GM19193 (cell line): Measurements from ENCODE around the gene CDH4.

ENCODE experiments used
- POLR2A ChIP-seq: IDR thresholded peaks from 4 replicates; pipeline ENCODE4 v1.6.1; 2011; ENCODE audit not compliant: insufficient read depth, insufficient read length; ENCODE audit errors: extremely low read depth

The CDH4 gene

DNA sequence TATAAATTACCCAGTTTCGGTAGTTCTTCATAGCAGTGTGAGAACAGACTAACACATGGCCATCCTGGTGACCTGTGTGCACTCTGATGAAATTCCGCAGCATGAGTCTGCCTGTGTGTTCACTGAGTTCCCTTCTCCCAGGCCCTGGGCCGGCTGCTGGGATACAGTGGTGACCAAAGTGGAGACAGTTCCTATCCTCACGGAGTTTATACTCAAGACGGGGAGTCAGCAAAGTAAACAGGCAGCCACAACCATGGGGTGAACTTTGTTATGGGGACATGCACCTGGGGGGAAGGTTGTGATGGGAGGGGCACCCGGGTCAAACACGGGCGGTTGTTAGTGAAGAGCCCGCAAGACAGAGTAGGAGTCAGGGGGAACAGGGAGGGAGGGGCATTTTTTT, 202.0 kb downstream of the CDH4 start:
- no peak for TF ChIP-seq POLR2A

DNA sequence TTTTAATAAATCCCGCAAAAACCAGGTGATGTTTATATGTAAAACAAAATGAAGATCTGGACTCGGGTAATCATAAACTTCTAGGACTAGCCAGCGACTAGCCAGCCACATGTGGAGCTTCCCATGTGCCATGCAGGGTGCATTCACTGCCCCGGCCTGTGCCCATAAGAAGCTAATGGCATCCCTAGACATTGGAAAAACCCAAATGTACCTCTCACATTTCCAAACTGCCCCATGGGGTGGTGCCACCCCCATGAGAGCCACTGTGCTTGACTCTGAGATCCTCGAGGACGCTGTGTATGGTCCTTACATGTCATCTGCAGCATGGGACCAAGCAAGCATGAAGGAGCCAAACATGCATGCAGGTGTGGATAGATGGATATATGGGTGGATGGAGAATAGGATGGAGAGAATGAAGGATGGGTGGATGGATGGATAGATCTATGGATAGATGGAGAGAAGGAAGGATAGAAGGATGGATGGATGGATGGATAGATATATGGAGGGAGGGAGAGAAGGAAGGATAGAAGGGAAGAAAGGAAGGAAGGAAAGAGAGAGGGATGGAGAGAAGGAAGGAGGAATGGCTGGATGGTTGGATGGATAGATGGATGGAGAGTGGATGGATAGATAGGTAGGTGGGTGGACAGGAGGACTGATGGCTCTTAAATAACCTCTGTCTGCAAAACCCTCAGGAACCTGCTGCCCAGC, 203.6 kb downstream of the CDH4 start:
- no peak for TF ChIP-seq POLR2A

DNA sequence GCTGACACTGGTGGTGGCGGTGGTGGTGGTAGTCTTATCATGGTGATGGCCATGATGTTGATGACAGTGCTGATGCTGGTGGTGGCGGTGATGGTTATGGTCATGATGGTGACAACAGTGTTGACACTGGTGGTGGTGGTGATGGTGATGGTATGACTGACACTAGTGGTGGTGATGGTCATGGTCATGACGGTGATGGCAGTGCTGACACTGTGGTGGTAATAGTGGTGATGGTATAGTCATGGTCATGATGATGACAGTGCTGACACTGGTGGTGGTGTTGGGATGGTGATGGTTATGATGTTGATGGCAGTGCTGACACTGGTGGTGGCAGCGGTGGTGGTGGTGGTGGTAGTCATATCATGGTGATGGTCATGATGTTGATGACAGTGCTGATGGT, 205.7 kb downstream of the CDH4 start:
- no peak for TF ChIP-seq POLR2A

DNA sequence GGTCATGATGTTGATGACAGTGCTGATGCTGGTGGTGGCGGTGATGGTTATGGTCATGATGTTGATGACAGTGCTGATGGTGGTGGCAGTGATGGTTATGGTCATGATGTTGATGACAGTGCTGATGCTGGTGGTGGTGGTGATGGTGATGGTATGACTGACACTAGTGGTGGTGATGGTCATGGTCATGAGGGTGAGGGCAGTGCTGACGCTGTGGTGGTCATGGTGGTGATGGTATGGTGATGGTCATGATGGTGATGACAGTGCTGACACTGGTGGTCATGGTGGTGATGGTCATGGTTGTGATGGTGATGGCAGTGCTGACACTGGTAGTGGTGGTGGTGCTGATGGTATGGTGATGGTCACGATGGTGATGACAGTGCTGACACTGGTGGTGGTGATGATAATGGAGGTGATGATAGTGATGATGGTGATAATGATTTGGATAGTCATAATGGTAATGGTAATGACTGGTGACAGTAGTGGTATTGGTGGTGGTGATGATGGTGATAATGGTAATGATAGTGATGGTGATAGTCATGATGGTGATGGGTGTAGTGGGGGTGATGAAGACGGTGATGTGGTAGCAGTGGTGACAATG, 206.2 kb downstream of the CDH4 start:
- no peak for TF ChIP-seq POLR2A

DNA sequence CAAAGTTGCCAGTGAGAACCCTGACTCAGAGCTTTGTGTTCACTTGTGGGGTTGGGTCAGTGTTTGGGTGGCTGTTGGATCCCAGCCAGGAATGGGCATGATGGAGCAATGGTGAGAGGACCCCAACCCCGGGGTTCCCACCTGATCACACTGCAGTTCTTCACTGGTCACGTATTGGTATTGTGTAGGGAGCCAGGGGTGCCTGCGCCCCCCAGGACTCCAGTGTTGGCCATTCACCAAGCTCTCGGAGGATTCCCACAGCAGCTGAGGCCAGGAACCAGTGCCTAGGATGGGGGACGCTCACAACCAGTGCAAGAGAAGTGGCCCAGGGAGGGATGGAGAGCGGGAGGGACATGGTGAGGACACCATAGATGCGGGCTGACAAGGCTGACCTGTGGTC, 207.2 kb downstream of the CDH4 start:
- no peak for TF ChIP-seq POLR2A

DNA sequence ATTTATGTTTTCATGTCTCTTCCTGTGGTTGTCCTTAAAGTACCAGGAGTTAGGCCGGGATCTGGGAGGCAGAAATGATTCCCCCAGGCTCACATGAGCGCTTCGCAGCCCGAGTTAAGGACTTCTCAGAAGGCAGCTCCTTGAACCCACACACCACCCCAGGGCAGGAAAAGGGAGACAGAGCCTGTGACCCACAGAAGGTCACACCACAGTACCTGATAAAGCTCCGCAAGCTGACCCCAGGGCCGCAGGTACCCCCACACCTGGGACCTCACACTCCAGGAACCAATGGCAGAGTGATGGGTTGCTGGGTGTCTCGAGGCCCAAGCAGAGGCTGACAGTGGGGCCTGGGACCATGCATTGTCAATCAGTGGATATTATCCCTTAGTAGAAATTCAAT, 207.6 kb downstream of the CDH4 start:
- TF ChIP-seq POLR2A = no peak

DNA sequence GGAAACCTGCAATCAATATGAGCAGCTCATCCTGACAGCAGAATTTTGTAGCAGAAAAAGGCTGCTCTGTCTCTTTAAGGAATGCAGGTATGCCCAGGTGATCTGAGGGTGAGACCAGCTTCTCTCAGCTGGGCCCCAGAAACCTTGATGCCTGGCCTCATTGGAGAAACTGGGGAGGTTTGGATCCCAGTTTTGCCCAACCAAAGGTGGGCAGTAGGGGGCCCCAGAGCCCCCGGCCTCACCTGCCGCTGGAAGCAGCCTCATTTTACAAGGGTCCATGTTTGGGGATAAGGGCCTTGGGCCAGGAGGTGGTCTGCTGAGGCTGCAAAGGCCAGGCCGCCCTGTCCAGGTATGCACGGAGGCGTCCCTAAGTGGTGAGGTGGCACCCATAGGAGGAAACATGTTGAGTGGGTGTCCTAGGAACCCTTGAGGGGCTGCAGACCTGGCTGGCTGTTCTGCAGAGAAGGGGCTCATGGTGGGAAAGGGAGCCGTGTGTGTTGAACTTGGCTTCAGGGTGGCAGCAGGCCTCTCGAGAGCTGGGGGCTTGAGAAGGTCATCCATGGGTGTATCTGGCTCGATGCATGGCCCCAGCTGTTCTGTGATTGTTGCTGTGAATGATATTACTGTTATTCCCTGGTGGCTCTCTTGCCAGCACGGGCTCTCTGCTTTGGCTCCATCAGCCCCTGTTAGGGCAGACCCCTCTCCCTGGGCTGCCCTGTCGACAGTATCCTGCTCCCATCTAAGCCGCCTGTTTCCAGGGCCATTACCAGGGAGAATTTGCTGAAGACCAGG, 208.4 kb downstream of the CDH4 start:
- no peak for TF ChIP-seq POLR2A

DNA sequence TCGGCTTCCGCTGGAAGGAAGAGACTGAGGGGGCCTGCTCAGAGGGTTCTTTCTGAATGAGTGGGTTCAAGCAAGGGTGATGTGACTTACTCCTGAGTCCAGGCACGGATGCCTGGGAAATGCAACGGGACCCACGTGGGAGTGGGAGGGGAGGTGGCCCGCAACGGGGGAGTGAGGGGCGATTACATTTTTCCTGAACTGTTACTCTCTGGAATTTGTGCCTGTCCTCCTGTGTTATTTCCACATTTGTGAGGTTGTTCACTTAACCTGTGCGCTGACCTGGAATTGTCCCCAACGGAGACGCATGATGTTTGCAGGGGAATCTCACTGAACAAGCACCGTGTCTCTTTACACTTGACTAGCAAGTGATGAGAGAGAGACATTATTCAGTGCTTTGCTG, 209.4 kb downstream of the CDH4 start:
- TF ChIP-seq POLR2A = no peak

DNA sequence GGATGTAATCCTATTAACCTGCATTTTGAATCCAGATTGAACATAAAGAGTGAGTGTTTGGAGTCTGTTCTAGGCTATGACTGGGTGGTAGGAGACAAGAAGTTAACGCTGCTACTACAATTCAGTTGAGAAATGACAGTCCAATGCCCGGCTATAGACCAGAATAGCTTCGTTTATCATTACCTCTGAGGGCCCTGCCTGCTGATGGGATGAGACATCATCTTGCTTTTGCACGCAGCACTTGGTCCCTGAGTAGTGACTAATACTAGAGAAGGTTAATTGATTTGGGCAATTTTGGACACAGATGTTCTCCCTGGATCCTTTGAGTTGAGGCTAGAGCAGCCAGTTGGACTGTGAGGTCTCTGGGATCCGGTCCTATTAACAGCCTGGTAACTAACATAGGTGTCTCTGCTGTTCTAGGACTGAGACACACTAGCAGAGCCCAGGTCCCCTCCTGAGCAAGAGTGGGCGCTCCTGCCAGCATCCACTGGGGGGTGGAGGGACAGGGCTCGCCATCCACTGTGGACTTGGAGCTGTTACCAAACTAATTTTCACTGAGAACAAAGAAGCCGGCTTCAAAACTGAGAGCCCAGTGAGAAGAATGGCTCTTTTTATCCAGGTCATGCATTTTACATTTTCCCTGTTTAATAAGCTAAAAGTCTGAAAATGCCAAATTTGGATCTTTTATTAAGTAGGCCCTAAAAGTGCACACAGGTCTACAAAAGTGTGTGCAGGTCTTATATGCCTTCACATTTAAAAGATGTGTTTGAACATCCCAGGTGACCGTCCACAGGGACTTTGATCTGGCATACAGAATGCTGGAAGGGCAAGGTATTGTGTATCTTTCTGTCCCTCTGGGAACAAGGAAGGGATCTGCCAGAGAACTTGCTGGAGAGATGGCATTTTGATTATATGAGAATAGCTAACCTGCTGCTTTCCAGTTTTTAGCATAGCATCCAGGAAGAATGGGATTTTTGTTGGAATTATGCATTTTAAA, 212.5 kb downstream of the CDH4 start:
- no peak for TF ChIP-seq POLR2A

DNA sequence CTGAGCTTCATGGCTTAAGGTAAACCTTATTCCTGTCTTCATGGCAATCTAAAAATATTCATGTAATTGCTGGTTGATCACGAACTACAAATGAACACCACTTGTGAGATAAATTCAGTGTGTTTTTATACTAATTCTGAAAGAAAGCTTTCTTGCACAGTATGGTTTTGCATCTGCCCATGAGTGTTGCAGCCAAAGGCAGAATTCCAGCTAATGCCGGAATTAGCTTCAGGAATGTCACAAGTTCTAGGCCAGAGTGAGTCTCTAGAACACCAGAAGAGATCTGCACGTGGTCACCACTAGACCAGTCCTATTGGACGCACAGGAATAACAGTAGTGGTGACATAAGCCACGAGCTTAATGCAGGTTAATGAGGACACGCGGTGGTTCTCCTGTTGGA, 223.7 kb downstream of the CDH4 start:
- no peak for TF ChIP-seq POLR2A

DNA sequence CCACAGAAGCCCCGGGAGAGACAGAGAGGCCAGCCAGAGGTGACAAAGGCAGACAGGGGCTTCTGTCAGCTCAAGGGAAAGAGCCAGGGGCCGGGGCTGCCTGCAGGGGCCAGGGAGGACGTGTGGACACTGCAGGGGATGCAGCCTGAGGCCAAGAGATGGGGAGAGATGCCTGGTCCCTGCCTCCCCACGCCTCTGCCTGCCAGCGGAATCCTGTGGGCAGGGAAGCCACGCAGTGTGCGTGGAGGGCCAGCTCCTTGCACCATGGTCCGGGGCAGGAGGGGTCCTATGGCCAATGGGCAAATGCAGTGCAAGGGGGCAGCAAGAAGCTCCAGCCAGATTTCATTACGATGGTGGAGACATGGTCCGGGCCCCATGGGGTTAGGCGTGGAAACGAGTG, 224.9 kb downstream of the CDH4 start:
- TF ChIP-seq POLR2A = no peak

DNA sequence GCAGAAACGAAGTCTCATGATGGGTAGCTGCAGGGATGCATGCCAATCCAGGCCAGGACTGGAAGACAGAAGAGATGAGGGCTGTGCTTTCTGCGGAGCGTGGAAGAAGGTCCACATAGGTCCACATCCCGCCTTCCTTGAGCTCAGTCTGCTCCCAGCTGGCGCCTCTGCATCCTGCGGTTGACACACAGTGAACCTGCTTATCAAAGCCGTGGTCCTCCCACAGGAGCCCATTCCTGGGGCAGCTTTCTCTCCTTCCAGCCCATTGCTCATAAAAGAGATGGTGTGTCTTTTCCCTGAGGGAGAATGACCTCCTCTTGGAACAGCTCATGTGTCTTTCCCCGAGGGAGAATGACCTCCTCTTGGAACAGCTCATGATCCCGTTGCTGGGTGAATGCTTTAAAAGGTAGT, 225.4 kb downstream of the CDH4 start:
- no peak for TF ChIP-seq POLR2A

DNA sequence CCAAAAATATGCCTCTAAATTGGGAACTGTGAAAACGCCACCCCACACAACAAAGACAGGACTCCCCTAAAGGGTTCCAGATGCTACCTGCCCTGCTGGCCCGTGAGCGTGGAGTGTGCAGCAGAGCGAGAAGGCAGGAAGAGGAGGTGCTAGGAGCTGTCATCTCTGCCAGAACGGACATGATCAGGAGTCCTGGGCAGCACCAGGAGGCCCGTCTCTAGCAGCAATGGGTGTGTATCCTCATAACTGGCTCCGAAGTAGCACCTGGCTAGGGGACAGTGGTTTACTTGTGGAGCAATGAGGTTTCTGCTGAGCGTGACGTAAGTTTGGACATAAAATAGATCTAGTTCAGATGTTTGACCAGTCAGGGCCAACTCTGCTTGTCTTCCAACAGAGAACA, 226.0 kb downstream of the CDH4 start:
- no peak for TF ChIP-seq POLR2A

DNA sequence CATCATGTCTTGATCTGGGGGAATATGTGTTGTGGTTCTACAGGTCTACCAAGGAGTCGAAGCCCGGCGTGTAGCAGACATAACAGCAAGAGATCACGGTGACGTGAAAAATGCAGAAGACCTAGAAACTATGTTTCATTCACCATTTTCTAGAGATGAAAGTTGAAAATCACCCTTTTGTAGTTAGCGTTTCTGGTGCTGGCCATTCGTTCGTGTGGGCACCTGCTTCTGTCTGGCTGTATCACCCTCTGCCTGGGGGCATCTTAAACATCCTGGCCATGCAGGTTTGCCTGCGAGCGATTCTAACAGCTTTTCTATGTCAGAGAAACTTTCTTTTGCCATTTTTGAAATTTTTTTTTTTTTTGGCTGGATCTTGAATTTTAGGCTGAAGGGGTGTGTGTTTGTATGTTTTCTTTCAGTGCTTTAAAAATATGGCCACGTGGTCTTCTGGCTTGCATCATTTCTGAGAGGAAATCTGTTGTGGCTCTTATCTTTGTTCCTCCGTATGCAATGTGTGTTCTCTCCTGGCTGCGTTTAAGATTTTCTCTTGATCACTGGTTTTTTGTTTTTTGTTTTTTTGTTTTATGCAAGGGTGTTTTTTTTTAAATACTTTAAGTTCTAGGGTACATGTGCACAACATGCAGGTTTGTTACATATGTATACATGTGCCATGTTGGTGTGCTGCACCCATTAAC, 226.7 kb downstream of the CDH4 start:
- TF ChIP-seq POLR2A = no peak
